Keratinocyte (primary cell): ENCODE data around the gene CATSPER4. TPM values are rescaled to one million over a fixed set of nuclear protein-coding genes. Genes with fewer than 3 reads are reported as not detected.

Experiments
- DNase-seq: peaks from one replicate; pipeline ENCODE4 v3.0.0-alpha.2; 2011; ENCODE audit warnings: low read depth, missing footprints, low spot score
- FAIRE-seq: peaks from 2 replicates; lab custom pipeline; 2011; peaks lifted over from hg19 to GRCh38; lab: Jason Lieb, UNC
- H2AFZ ChIP-seq: 2 replicates; pipeline ENCODE4 v1.6.0; 2012; ENCODE audit warnings: low read length, control low read depth, inconsistent platforms; ENCODE audit not compliant: control insufficient read depth
- H3K27ac ChIP-seq: 2 replicates; pipeline ENCODE4 v1.5.1; 2011; ENCODE audit warnings: low read length; ENCODE audit not compliant: control insufficient read depth, insufficient read depth
- H3K27me3 ChIP-seq: 3 replicates; pipeline ENCODE4 v1.6.0; 2011; ENCODE audit warnings: low read length; ENCODE audit not compliant: control insufficient read depth, insufficient read depth; ENCODE audit errors: extremely low read depth
- H3K36me3 ChIP-seq, 2 experiments: 2 replicates in 1 of 2; 3 replicates in 1 of 2; pipeline ENCODE4 v1.5.1; 2011; ENCODE audit warnings: low read length in 2 of 2, mild to moderate bottlenecking in 1 of 2; ENCODE audit not compliant: control insufficient read depth in 2 of 2, insufficient read depth in 2 of 2; ENCODE audit errors: extremely low read depth in 1 of 2
- H3K4me1 ChIP-seq: 3 replicates; pipeline ENCODE4 v1.5.1; 2011; ENCODE audit warnings: low read length; ENCODE audit not compliant: control insufficient read depth, insufficient read depth; ENCODE audit errors: extremely low read depth
- H3K4me2 ChIP-seq: 3 replicates; pipeline ENCODE4 v1.6.0; 2011; ENCODE audit warnings: low read depth, low read length; ENCODE audit not compliant: control insufficient read depth, insufficient read depth; ENCODE audit errors: extremely low read depth
- H3K4me3 ChIP-seq, 3 experiments: fragments of 200-600 bp in 1 of 3; sonication (generic) in 1 of 3; 2 replicates in 2 of 3; 3 replicates in 1 of 3; pipeline ENCODE4 v1.5.1; 2011 to 2016; ENCODE audit warnings: low read length in 3 of 3, mild to moderate bottlenecking in 3 of 3, control low read depth in 2 of 3, inconsistent platforms in 1 of 3, low read depth in 1 of 3, mixed read lengths in 1 of 3, mixed run types in 1 of 3, moderate library complexity in 1 of 3; ENCODE audit not compliant: control insufficient read depth in 2 of 3, insufficient read depth in 2 of 3; ENCODE audit errors: extremely low read depth in 1 of 3
- H3K79me2 ChIP-seq: 2 replicates; pipeline ENCODE4 v1.6.0; 2012; ENCODE audit warnings: low read length; ENCODE audit not compliant: control insufficient read depth, insufficient read depth
- H3K9ac ChIP-seq: 3 replicates; pipeline ENCODE4 v1.6.0; 2011; ENCODE audit warnings: low read length; ENCODE audit not compliant: control insufficient read depth, insufficient read depth; ENCODE audit errors: extremely low read depth
- H3K9me1 ChIP-seq: 3 replicates; pipeline ENCODE4 v1.6.0; 2011; ENCODE audit warnings: low read length; ENCODE audit not compliant: control insufficient read depth, insufficient read depth; ENCODE audit errors: extremely low read depth
- H3K9me3 ChIP-seq: 2 replicates; pipeline ENCODE4 v1.5.1; 2012; ENCODE audit warnings: low read depth, low read length; ENCODE audit not compliant: control insufficient read depth
- H4K20me1 ChIP-seq: 3 replicates; pipeline ENCODE4 v1.6.0; 2011; ENCODE audit warnings: low read length; ENCODE audit not compliant: control insufficient read depth, insufficient read depth; ENCODE audit errors: extremely low read depth
- EZH2 ChIP-seq: IDR thresholded peaks from one replicate; pipeline ENCODE4 v1.6.1; 2012; ENCODE audit warnings: inconsistent platforms, mild to moderate bottlenecking, low read length, moderate library complexity
- dilution Hi-C: fragments of 300-500 bp; cut with MboI; formaldehyde crosslinking; loops from one replicate; pipeline ENCODE4 v1.7.0; 2020; ENCODE audit warnings: low sequenced_read_pairs; ENCODE audit not compliant: extremely low pct_ligation_motif_present
- polyA plus RNA-seq, 5 experiments: library from polyadenylated mRNA; depleted of rRNA in 3 of 5; stranded (reverse) in 3 of 5; stranded (forward) in 1 of 5; unstranded in 1 of 5; fragments of >200 nt; gene quantifications; 1 replicate in 1 of 5; 2 replicates in 3 of 5; 3 replicates in 1 of 5; pipeline versions ENCODE4 v1.2.1 to v1.2.3, GENCODE V29; 2011 to 2012; ENCODE audit warnings: missing spikeins in 2 of 5, low read depth in 1 of 5, low replicate concordance in 1 of 5
- TF ChIP-seq, protein P1 (sequence below), 3 experiments: IDR thresholded peaks in 1 of 3; conservative IDR thresholded peaks in 1 of 3; optimal IDR thresholded peaks in 1 of 3; 2 replicates in 2 of 3; 3 replicates in 1 of 3; pipeline versions ENCODE3 to v1.5.1; 2011; ENCODE audit warnings: low read length in 3 of 3, mild to moderate bottlenecking in 3 of 3, moderate library complexity in 2 of 3, control low read depth in 1 of 3, inconsistent platforms in 1 of 3; ENCODE audit not compliant: insufficient read depth in 2 of 3; ENCODE audit errors: extremely low read depth in 1 of 3

CATSPER4 gene
- polyA plus RNA-seq, 1 donor (not counting 4 experiments of a cell fraction or from before 2014, with no cell fraction given) = 0.04 TPM

DNA sequence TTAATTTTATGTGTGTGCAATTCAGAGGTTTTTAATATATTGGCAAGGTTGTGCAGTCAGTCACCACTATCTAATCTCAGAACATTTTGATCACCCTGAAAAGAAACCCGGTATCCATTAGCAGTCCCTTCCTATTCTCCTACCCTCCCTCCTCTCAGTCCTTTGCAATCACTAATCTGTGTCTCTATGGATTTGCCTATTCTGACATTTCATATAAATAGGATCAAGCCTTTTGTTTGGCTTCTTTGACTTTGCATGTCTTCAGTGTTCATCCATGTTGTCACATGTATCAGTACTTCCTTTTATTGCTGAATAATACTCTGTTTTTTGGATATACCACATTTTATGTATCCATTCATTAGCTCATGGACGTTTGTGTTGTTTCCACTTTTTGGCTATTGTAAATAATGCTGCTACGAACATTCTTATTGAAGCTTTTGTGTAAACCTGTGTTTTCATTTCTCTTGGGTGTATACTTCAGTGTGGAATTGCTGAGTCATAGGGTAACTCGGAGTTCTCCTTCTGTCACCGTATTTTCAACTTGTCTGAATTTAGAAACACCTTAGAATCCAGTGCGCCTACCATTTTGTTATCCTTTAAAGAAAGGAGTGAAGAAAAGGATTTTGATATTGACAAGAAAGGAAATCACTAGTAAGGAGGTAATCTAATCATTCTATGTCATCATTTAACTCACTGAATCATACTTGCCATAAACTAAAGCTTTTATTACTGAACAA, 47.0 kb downstream of the CATSPER4 start:
- DNase-seq = no peak
- Histone ChIP-seq H3K27ac (peak overlapping the region; percentile 55), H3K9ac (no peak overlapping the region), H2AFZ (peak overlapping the region; percentile 54), H3K79me2 (peaks cover 65% of the 10 kb centered on the region), H3K4me3 (peak overlapping the region in 1 of 3 experiments; percentile 30), H3K4me1 (peaks cover 21% of the 10 kb centered on the region), H3K9me1 (no peaks in the 10 kb centered on the region), H4K20me1 (no peaks in the 10 kb centered on the region), H3K27me3 (no peaks in the 10 kb centered on the region), H3K36me3 (peaks cover 0 to 4% of the 10 kb centered on the region in 2 experiments), H3K4me2 (peak overlapping the region; percentile 55), H3K9me3 (no peaks in the 10 kb centered on the region)
- dilution Hi-C loops = no loop called here
- peak; percentile 34 for FAIRE-seq
- no peak for TF ChIP-seq EZH2
- TF ChIP-seq, protein P1, sequence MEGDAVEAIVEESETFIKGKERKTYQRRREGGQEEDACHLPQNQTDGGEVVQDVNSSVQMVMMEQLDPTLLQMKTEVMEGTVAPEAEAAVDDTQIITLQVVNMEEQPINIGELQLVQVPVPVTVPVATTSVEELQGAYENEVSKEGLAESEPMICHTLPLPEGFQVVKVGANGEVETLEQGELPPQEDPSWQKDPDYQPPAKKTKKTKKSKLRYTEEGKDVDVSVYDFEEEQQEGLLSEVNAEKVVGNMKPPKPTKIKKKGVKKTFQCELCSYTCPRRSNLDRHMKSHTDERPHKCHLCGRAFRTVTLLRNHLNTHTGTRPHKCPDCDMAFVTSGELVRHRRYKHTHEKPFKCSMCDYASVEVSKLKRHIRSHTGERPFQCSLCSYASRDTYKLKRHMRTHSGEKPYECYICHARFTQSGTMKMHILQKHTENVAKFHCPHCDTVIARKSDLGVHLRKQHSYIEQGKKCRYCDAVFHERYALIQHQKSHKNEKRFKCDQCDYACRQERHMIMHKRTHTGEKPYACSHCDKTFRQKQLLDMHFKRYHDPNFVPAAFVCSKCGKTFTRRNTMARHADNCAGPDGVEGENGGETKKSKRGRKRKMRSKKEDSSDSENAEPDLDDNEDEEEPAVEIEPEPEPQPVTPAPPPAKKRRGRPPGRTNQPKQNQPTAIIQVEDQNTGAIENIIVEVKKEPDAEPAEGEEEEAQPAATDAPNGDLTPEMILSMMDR (optimal IDR thresholded peaks at IDR 0.05 in 1 of 3, IDR thresholded peaks at IDR 0.05 in 1 of 3, conservative IDR thresholded peaks at IDR 0.05 in 1 of 3; ENCODE audit: extremely low read depth in 1 of 3, insufficient read depth in 2 of 3, low read length in 3 of 3) = no peak

DNA sequence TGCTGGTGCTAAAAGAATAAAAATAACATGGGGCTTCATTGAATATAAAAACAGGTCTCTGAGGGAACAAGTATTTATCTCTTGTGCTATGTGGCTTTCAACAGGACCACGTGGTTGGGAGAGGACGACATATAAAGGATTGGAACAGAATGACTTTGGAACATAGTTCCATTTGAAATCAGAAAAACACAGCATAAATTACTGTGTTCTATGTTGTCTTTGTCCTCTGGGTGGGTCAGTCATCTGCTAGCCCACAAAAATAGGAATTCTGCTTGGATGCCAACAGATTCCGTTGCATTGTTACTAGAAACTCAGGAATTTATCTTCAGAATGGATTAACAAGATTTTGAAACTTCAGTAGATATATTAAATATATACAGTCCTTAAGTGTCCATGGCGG, 49.5 kb downstream of the CATSPER4 start:
- H3K27ac ChIP-seq = no peak overlapping the region
- H3K9ac ChIP-seq = no peak overlapping the region
- H4K20me1 ChIP-seq = no peaks in the 10 kb centered on the region
- H3K27me3 ChIP-seq = no peaks in the 10 kb centered on the region
- dilution Hi-C loops = no loop called here
- H3K9me3 ChIP-seq = no peaks in the 10 kb centered on the region
- TF ChIP-seq, protein P1 (optimal IDR thresholded peaks at IDR 0.05 in 1 of 3, IDR thresholded peaks at IDR 0.05 in 1 of 3, conservative IDR thresholded peaks at IDR 0.05 in 1 of 3; ENCODE audit: extremely low read depth in 1 of 3, insufficient read depth in 2 of 3, low read length in 3 of 3) = no peak
- no peak for TF ChIP-seq EZH2
- no peaks in the 10 kb centered on the region for H3K9me1 ChIP-seq
- DNase-seq (no peak), FAIRE-seq (no peak)
- peaks cover 17% of the 10 kb centered on the region for H3K4me1 ChIP-seq
- H3K4me3 ChIP-seq = no peak overlapping the region
- H3K36me3 ChIP-seq = peaks cover 3 to 10% of the 10 kb centered on the region in 2 experiments
- H2AFZ ChIP-seq = no peak overlapping the region
- H3K4me2 ChIP-seq = no peak overlapping the region
- peaks cover 68% of the 10 kb centered on the region for H3K79me2 ChIP-seq

Other genes starting within 250 kb of the CATSPER4 start
- 15.5 to 17.8 TPM (median 15.9 TPM) in 3 replicates for gene PAFAH2, start 192.5 kb upstream of the CATSPER4 start, polyA plus RNA-seq
- 0.11 to 0.13 TPM in 2 of 3 replicates, not detected in the other for gene EXTL1, start 168.8 kb upstream of the CATSPER4 start, polyA plus RNA-seq
- not detected in 3 replicates for gene SLC30A2, start 144.5 kb upstream of the CATSPER4 start, polyA plus RNA-seq
- not detected in 3 replicates for gene TRIM63, start 123.0 kb upstream of the CATSPER4 start, polyA plus RNA-seq
- 1.1 to 2.8 TPM (median 1.6 TPM) in 3 replicates for gene PDIK1L, start 78.8 kb upstream of the CATSPER4 start, polyA plus RNA-seq
- gene FAM110D, start 31.5 kb upstream of the CATSPER4 start, polyA plus RNA-seq = not detected in 3 replicates
- gene C1orf232, start 21.6 kb upstream of the CATSPER4 start, polyA plus RNA-seq = not detected in 3 replicates
- 26.0 to 45.2 TPM (median 28.1 TPM) in 3 replicates for gene ZNF593, start 20.7 kb upstream of the CATSPER4 start, polyA plus RNA-seq
- 0.15 TPM in 1 of 3 replicates, not detected in the others for gene ZNF593OS, start 18.8 kb upstream of the CATSPER4 start, polyA plus RNA-seq
- 10.6 to 20.2 TPM (median 12.8 TPM) in 3 replicates for gene CNKSR1, start 13.1 kb upstream of the CATSPER4 start, polyA plus RNA-seq
- gene CEP85, start 43.6 kb downstream of the CATSPER4 start, polyA plus RNA-seq = 14.8 to 17.0 TPM (median 15.4 TPM) in 3 replicates
- 175 to 234 TPM (median 196 TPM) in 3 replicates for gene SH3BGRL3, start 89.5 kb downstream of the CATSPER4 start, polyA plus RNA-seq
- gene UBXN11, start 116.0 kb downstream of the CATSPER4 start, polyA plus RNA-seq = 5.2 to 6.8 TPM (median 6.6 TPM) in 3 replicates
- gene CD52, start 127.4 kb downstream of the CATSPER4 start, polyA plus RNA-seq = 0.22 to 0.27 TPM in 2 of 3 replicates, not detected in the other
- 6.0 to 15.5 TPM (median 7.9 TPM) in 3 replicates for gene CRYBG2, start 163.5 kb downstream of the CATSPER4 start, polyA plus RNA-seq
- not detected in 3 replicates for gene ZNF683, start 182.1 kb downstream of the CATSPER4 start, polyA plus RNA-seq
- 0.03 TPM in 1 of 3 replicates, not detected in the others for gene LIN28A, start 220.2 kb downstream of the CATSPER4 start, polyA plus RNA-seq
- gene DHDDS, start 241.7 kb downstream of the CATSPER4 start, polyA plus RNA-seq = 39.5 to 56.5 TPM (median 41.2 TPM) in 3 replicates